Kidney (tissue), 14 donors: ENCODE measurements around the gene NAXE. TPM values are rescaled to one million over a fixed set of nuclear protein-coding genes. Genes with fewer than 3 reads are reported as not detected.

ENCODE experiments used
- DNase-seq, 5 donors: peaks; one replicate each; pipeline ENCODE4 v3.0.0-alpha.2; 2013 to 2020
- FAIRE-seq: peaks from 2 replicates; lab custom pipeline; 2012; peaks lifted over from hg19 to GRCh38; lab: Jason Lieb, UNC
- H3K27ac ChIP-seq, 2 donors: one replicate each; pipeline ENCODE4 v1.7.0; 2013; ENCODE audit warnings: low read depth in 2 of 2, low read length in 2 of 2, inconsistent platforms in 1 of 2
- H3K27me3 ChIP-seq: one replicate; pipeline ENCODE4 v1.7.1; 2013; ENCODE audit warnings: low read length, inconsistent platforms; ENCODE audit not compliant: control insufficient read depth, insufficient read depth
- H3K36me3 ChIP-seq, 3 donors: one replicate each; pipeline versions ENCODE4 v1.7.0 to v1.7.1; 2013; ENCODE audit warnings: low read length in 3 of 3, control low read depth in 1 of 3, inconsistent platforms in 1 of 3; ENCODE audit not compliant: insufficient read depth in 3 of 3, control insufficient read depth in 2 of 3
- H3K4me1 ChIP-seq, 3 donors: one replicate each; pipeline versions ENCODE4 v1.7.0 to v1.7.1; 2013; ENCODE audit warnings: low read length in 3 of 3, inconsistent platforms in 1 of 3, low read depth in 1 of 3; ENCODE audit not compliant: control insufficient read depth in 2 of 3, insufficient read depth in 2 of 3
- H3K4me3 ChIP-seq, 3 donors: one replicate each; pipeline versions ENCODE4 v1.7.0 to v1.8.1; 2013; ENCODE audit warnings: low read length in 3 of 3, control low read depth in 1 of 3, inconsistent platforms in 1 of 3
- H3K9ac ChIP-seq, 3 donors: one replicate each; pipeline versions ENCODE4 v1.7.0 to v1.7.1; 2013; ENCODE audit warnings: low read length in 3 of 3, control low read depth in 1 of 3, inconsistent platforms in 1 of 3
- H3K9me3 ChIP-seq, 3 donors: one replicate each; pipeline versions ENCODE4 v1.7.0 to v1.7.1; 2013; ENCODE audit warnings: low read length in 3 of 3, control low read depth in 1 of 3, inconsistent platforms in 1 of 3; ENCODE audit not compliant: control insufficient read depth in 2 of 3, insufficient read depth in 1 of 3
- intact Hi-C: fragments of 100-400 bp; cut with DNase I; formaldehyde crosslinking; loops from one replicate; pipeline ENCODE4 v1.11.1; 2022
- polyA plus RNA-seq: library from polyadenylated mRNA; stranded (reverse); fragments of 350-450 nt; fragmentation: Illumina TruSeq; extraction: RNeasy Lipid Tissue Mini Kit (QIAGEN cat#74804); gene quantifications from one replicate; pipeline ENCODE4 v1.2.3, GENCODE V29; 2014; ENCODE audit warnings: low read depth, low replicate concordance; ENCODE audit not compliant: insufficient read depth
- total RNA-seq: library from RNA; stranded (reverse); fragmentation: NEBNext Ultra II Directional; extraction: Animal tissue kit (Norgen Biotek cat#: 25700); gene quantifications from one replicate; pipeline ENCODE4 v1.2.1, GENCODE V29; 2021
- TF ChIP-seq, protein P1 (sequence below): IDR thresholded peaks from 3 replicates; pipeline ENCODE4 v1.5.1; 2012; ENCODE audit warnings: mild to moderate bottlenecking, moderate library complexity, borderline replicate concordance; ENCODE audit not compliant: insufficient read depth; ENCODE audit errors: extremely low read depth
- donor health status: control.
- donor health status: control.
- donor health status: control.
- donor health status: control.
- donor health status: control.
- donor health status: DM: yes; HTN: yes; CAD: no.
- donor health status: Normal renal cell carcinoma (clear cell type).

Gene NAXE
- total and polyA plus RNA-seq, 2 donors from 2014 or later = 78.0 to 221 TPM

DNA sequence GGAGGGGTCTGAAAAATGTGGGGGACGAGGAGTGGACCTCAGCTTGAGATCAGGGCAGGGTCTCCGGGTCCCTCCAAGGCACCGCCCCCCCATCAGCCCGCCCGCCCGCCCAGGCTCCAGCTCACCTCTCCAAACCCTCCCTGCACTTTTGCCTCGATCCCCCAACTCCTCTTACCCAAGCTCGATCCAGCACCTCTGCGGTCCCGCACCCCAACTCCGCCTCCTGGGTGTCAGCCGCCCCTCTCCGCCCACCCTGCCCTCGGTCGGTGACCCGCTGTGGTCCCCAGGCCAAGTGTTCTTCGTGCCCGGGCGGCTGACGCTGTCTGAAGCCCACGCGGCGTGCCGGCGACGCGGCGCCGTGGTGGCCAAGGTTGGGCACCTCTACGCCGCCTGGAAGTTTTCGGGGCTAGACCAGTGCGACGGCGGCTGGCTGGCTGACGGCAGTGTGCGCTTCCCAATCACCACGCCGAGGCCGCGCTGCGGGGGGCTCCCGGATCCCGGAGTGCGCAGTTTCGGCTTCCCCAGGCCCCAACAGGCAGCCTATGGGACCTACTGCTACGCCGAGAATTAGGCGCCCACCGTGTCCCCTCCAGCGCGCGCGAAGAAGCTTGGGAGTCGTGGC, 33.3 kb downstream of the NAXE start:
- DNase-seq = peak in 2 of 5 donors; percentile 14 to 79
- Histone ChIP-seq H3K27ac (no peak overlapping the region), H3K4me3 (no peak overlapping the region), H3K36me3 (no peaks in the 10 kb centered on the region), H3K9ac (no peak overlapping the region), H3K9me3 (no peaks in the 10 kb centered on the region), H3K27me3 (peaks cover 12% of the 10 kb centered on the region), H3K4me1 (peaks cover 0 to 15% (median 0%) of the 10 kb centered on the region in 3 donors)
- TF ChIP-seq, protein P1, sequence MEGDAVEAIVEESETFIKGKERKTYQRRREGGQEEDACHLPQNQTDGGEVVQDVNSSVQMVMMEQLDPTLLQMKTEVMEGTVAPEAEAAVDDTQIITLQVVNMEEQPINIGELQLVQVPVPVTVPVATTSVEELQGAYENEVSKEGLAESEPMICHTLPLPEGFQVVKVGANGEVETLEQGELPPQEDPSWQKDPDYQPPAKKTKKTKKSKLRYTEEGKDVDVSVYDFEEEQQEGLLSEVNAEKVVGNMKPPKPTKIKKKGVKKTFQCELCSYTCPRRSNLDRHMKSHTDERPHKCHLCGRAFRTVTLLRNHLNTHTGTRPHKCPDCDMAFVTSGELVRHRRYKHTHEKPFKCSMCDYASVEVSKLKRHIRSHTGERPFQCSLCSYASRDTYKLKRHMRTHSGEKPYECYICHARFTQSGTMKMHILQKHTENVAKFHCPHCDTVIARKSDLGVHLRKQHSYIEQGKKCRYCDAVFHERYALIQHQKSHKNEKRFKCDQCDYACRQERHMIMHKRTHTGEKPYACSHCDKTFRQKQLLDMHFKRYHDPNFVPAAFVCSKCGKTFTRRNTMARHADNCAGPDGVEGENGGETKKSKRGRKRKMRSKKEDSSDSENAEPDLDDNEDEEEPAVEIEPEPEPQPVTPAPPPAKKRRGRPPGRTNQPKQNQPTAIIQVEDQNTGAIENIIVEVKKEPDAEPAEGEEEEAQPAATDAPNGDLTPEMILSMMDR = no peak
- intact Hi-C loops = no loop called here
- no peak for FAIRE-seq

DNA sequence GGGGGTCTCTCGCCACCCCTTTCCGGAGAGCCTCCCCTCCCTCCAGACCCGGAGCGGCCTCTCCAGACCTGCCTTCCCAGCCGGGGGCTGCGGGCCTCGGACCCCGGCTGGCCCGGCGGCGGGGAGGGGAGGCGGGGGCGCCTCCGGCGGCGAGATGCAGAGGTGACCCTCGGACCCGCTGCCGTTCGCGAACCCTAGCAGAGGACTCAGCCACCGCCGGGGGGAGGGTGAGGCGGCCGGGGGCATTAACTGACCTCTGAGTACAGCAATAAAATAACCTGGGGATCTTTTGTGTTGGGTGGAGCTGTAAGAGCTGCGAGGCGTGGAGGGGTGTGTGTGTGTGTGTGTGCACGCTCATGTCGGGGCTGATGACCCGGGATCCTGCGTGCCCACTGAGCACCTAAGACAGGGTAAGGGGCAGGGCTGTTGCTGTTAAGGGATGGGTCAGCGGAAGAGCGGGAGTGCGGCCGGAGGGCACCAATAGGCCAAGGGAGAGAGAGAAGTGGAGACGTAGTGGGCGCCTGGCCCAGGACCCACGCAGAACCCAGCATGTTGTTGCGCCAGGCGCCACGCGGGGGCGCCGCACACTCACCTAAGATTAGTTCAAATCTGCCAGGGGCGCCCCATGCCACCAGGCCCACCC, 34.0 kb downstream of the NAXE start:
- peak overlapping the region in 1 of 3 donors; percentile 44 for H3K4me3 ChIP-seq
- no peak overlapping the region for H3K9ac ChIP-seq
- H3K9me3 ChIP-seq = no peaks in the 10 kb centered on the region
- peaks cover 12% of the 10 kb centered on the region for H3K27me3 ChIP-seq
- intact Hi-C loops = no loop called here
- FAIRE-seq (no peak), DNase-seq (peak; percentile 62 to 77 (median 71))
- TF ChIP-seq, protein P1 = peak; percentile 77
- H3K27ac ChIP-seq = no peak overlapping the region
- H3K36me3 ChIP-seq = no peaks in the 10 kb centered on the region
- peaks cover 0 to 15% (median 0%) of the 10 kb centered on the region in 3 donors for H3K4me1 ChIP-seq

DNA sequence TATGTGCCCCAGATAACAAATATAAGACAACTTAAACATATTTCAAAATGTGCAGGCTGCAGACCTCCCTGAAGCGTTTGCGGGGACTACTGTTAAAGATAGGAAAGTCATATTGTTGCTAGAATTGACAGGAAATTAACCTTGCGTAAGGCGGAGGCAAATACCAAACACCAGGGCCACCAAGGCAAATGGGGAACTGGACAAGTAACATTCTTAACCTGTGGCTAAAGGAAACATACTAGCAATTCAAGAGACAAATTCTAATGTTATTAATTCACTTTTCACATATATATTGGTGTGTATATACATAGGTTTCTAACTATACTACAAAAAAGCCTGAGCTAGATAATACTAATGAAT, 34.5 kb downstream of the NAXE start:
- DNase-seq (no peak), FAIRE-seq (no peak)
- Histone ChIP-seq H3K36me3 (no peaks in the 10 kb centered on the region), H3K9ac (no peak overlapping the region), H3K27me3 (peaks cover 12% of the 10 kb centered on the region), H3K9me3 (no peaks in the 10 kb centered on the region), H3K4me3 (peak overlapping the region in 1 of 3 donors; percentile 44), H3K4me1 (peaks cover 0 to 15% (median 0%) of the 10 kb centered on the region in 3 donors), H3K27ac (no peak overlapping the region)
- intact Hi-C loops = no loop called here
- TF ChIP-seq, protein P1 = no peak
